ENCODE results near the gene IGSF3. TPM values are rescaled to one million over a fixed set of nuclear protein-coding genes. Genes with fewer than 3 reads are reported as not detected.

The IGSF3 gene
- total and polyA plus RNA-seq, 10 of the 15 experiments (the other 5 are each of a cell fraction or from before 2014, with no cell fraction given): 1.4 to 18.0 (median 9.6) TPM

- TF ChIP-seq, protein P1, sequence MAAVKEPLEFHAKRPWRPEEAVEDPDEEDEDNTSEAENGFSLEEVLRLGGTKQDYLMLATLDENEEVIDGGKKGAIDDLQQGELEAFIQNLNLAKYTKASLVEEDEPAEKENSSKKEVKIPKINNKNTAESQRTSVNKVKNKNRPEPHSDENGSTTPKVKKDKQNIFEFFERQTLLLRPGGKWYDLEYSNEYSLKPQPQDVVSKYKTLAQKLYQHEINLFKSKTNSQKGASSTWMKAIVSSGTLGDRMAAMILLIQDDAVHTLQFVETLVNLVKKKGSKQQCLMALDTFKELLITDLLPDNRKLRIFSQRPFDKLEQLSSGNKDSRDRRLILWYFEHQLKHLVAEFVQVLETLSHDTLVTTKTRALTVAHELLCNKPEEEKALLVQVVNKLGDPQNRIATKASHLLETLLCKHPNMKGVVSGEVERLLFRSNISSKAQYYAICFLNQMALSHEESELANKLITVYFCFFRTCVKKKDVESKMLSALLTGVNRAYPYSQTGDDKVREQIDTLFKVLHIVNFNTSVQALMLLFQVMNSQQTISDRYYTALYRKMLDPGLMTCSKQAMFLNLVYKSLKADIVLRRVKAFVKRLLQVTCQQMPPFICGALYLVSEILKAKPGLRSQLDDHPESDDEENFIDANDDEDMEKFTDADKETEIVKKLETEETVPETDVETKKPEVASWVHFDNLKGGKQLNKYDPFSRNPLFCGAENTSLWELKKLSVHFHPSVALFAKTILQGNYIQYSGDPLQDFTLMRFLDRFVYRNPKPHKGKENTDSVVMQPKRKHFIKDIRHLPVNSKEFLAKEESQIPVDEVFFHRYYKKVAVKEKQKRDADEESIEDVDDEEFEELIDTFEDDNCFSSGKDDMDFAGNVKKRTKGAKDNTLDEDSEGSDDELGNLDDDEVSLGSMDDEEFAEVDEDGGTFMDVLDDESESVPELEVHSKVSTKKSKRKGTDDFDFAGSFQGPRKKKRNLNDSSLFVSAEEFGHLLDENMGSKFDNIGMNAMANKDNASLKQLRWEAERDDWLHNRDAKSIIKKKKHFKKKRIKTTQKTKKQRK (IDR thresholded peaks at IDR 0.05; ENCODE audit: low read depth, low read length): no peak
- peak; percentile 91 for TF ChIP-seq BCL11A (IDR thresholded peaks at IDR 0.05; ENCODE audit: low read depth, low read length)
- TF ChIP-seq IRF3 (IDR thresholded peaks at IDR 0.05): no peak
- peak; percentile 80 for TF ChIP-seq ATF7 (IDR thresholded peaks at IDR 0.05; ENCODE audit: low read depth)
- TF ChIP-seq DPF2 (IDR thresholded peaks at IDR 0.05): peak; percentile 90
- no peak for TF ChIP-seq RFX5 (IDR thresholded peaks at IDR 0.05; ENCODE audit: low read depth, low read length)
- TF ChIP-seq SMARCA5 (IDR thresholded peaks at IDR 0.05): no peak
- peak; percentile 90 for TF ChIP-seq BCL3 (IDR thresholded peaks at IDR 0.05; ENCODE audit: borderline replicate concordance, insufficient read depth, low read depth, low read length, poor library complexity, severe bottlenecking)
- TF ChIP-seq GABPA (IDR thresholded peaks at IDR 0.05; ENCODE audit: low read depth): peak; percentile 46; the same call in 1 of the 2 replicates
- TF ChIP-seq EGR1 (IDR thresholded peaks at IDR 0.05; ENCODE audit: borderline replicate concordance in 1 of 2, low read depth in 2 of 2, low read length in 2 of 2): no peak
- TF ChIP-seq ZSCAN29 (IDR thresholded peaks at IDR 0.05): no peak
- no peak for TF ChIP-seq NFYB (IDR thresholded peaks at IDR 0.05; ENCODE audit: insufficient read depth, low read depth, low read length)
- peak; percentile 86 for TF ChIP-seq TBL1XR1 (IDR thresholded peaks at IDR 0.05; ENCODE audit: low read depth, low read length)
- TF ChIP-seq NR2F1 (conservative IDR thresholded peaks at IDR 0.05): peak; percentile 97
- TF ChIP-seq SRF (IDR thresholded peaks at IDR 0.05; ENCODE audit: low read depth in 2 of 2, low read length in 2 of 2): 0 out of 4 replicates have a peak, but pooled peaks of 1 of the 2 experiments have one; percentile 31
- TF ChIP-seq MEF2B (IDR thresholded peaks at IDR 0.05; ENCODE audit: partially characterized antibody, poor library complexity, severe bottlenecking): peak; percentile 86
- TF ChIP-seq MXI1 (IDR thresholded peaks at IDR 0.05; ENCODE audit: low read depth, low read length): peak; percentile 35; the same call in 1 of the 2 replicates
- TF ChIP-seq FOXM1 (IDR thresholded peaks at IDR 0.05; ENCODE audit: low read depth, low read length): peak; percentile 99
- TF ChIP-seq JUNB (IDR thresholded peaks at IDR 0.05): peak; percentile 94
- TF ChIP-seq STAT3 (IDR thresholded peaks at IDR 0.05; ENCODE audit: low read depth, low read length): 0 out of 2 replicates have a peak, but pooled peaks have one; percentile 32
- no peak for TF ChIP-seq ZBTB11 (CRISPR knock-in tag; IDR thresholded peaks at IDR 0.05)
- 0 out of 2 replicates have a peak, but pooled peaks have one; percentile 41 for TF ChIP-seq TAF1 (IDR thresholded peaks at IDR 0.05; ENCODE audit: borderline replicate concordance, low read depth, low read length)
- TF ChIP-seq TCF3 (IDR thresholded peaks at IDR 0.05; ENCODE audit: borderline replicate concordance, insufficient read depth, low read depth, low read length): peak; percentile 82
Observed at GRCh38 chr1:116558140-116558549, 109.4 kb downstream of the IGSF3 start (continued).
